Coronary artery (tissue), 2 donors: ENCODE measurements around the gene TNKS1BP1.
"Not testable (repeated sequence)": the region's sequence is repeated elsewhere in the genome, so short reads cannot be mapped to it uniquely, and the experiment has no call there.

Source experiments
- DNase-seq: peaks from one replicate; pipeline ENCODE4 v3.0.0-alpha.2; 2017; ENCODE audit warnings: low spot score
- H3K27ac ChIP-seq, 2 donors: fragments of 200-600 bp; sonication (generic); one replicate each; pipeline ENCODE4 v1.5.1; 2016 to 2019
- H3K4me3 ChIP-seq: fragments of 200-600 bp; sonication (generic); 2 replicates; pipeline ENCODE4 v1.5.1; 2016; ENCODE audit warnings: mild to moderate bottlenecking, moderate library complexity
- CTCF ChIP-seq: fragments of 200-600 bp; sonication (generic); IDR thresholded peaks from one replicate; pipeline ENCODE4 v1.5.1; 2019; ENCODE audit warnings: antibody characterized with exemption

Gene TNKS1BP1

GRCh38 chr11:57300785-57301184 is 24.0 kb downstream of the TNKS1BP1 start:
- Histone ChIP-seq H3K4me3 (no peak overlapping the region), H3K27ac (no peak overlapping the region)
- TF ChIP-seq CTCF, result no peak
- DNase-seq, result no peak

DNA sequence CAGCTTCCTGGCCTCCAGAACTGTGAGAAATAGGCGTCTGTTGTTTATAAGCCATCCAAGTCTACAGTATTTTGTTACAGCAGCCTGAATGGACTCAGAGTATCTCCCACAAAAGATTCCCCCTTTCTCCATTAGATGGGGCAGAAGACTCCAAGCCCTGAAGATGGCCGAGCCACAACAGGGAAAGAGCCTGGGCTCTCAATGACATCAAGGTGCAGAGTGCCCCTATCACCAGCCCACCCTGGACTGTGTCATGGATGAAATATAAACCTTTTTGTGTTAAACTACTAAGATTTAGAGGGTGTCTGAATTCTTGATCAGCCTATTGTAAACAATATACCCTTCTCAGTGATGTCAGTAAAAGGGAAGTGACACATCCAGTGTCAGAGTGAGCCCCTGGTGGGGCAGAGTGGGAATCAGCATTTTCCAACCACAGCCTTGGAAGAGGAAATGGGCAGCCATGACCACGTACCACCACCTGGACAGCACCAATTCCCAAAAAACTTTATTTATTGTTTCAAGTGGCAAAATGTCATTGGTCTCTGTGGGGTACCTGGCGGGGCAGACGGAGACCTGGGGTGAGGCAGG is 25.5 kb downstream of the TNKS1BP1 start:
- no peak for TF ChIP-seq CTCF
- no peak overlapping the region for H3K4me3 ChIP-seq
- no peak overlapping the region for H3K27ac ChIP-seq
- DNase-seq, result no peak

DNA sequence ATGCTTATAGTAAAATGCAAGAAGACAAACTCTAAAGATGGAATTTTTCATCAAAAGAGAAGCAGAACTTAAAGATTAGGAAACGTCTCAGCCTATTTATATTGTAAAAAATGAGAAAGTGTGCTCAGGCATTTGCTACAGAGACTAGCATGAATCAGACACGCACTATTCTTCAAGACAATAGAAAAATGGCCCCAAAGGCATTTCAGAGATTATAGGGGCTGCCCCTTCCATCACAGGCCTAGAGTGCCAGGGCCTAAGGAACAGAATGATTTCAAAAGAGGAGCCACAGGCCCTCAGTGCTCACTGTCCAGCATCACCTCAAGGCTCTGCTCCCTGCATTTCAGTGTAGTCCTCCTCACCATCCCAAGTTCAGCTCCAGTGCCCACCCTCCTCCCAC is 27.5 kb downstream of the TNKS1BP1 start:
- H3K4me3 ChIP-seq, result no peak overlapping the region
- no peak for TF ChIP-seq CTCF
- DNase-seq, result no peak
- no peak overlapping the region for H3K27ac ChIP-seq

DNA sequence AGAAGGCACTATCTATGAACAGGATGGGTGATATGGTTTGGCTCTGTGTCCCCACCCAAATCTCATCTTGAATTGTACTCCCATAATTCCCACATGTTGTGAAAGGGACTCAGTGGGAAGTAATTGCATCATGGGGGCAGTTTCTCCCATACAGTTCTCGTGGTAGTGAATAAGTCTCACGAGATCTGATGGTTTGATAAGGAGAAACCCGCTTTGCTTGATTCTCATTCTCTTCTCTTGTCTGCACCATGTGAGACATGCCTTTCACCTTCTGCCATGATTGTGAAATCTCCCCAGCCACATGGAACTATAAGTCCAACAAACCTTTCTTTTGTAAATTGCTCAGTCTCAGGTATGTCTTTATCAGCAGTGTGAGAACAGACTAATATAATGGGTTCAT is 28.5 kb downstream of the TNKS1BP1 start:
- not testable (repeated sequence) for H3K27ac ChIP-seq, DNase-seq, H3K4me3 ChIP-seq

- DNase-seq, result no peak
- H3K4me3 ChIP-seq, result no peak overlapping the region
- no peak for TF ChIP-seq CTCF
- H3K27ac ChIP-seq, result peak overlapping the region in 1 of 2 donors; percentile 3
Observed at GRCh38 chr11:57294225-57295131, 30.3 kb downstream of the TNKS1BP1 start.

GRCh38 chr11:57290288-57290687 is 34.5 kb downstream of the TNKS1BP1 start:
- no peak for TF ChIP-seq CTCF
- no peak overlapping the region for H3K27ac ChIP-seq
- no peak for DNase-seq
- H3K4me3 ChIP-seq, result no peak overlapping the region

DNA sequence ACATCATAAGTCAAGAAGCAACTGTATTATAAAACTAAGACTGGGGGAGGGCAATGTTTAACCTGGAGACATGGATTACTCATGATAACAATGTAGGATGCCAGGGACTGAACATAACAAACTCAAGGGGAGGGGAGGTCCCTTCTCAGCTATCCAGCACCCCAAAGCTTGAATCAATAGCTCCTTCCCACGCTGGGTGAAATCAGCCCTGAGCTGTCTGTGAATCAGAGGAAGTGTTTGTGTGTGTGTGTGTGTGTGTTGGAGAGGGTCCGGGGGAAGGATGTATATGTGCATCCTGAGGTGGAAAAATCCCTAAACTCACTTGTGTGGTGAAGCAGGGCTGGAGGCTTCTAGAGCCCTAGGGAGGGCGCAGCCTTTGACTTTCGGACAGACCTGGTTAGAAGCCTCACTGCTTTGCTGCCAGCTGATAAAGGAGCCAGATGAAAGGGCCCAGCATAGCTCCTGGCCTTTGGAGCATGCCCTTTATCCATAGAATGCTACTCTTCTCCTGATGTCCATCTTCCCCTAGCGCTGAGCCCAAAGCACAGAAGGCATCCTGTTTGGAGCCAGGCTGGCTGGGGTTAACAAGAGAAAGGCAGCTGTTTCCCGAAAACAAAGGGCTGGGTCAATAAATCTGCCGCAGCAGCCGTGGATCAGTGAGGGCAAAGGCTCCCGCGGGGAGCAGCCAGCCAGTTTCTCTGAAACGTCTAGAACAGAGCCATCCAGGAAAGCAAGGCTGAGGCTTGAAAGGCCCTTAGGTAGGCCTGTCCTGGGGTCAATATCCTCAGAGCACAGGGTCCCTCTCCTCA is 35.8 kb downstream of the TNKS1BP1 start:
- TF ChIP-seq CTCF, result no peak
- Histone ChIP-seq H3K27ac (no peak overlapping the region), H3K4me3 (no peak overlapping the region)
- no peak for DNase-seq
